HG03280 (cell line): Measurements from ENCODE around the gene CRYBA1.

ENCODE experiments used
- ATAC-seq: cut with Tn5 transposase; IDR thresholded peaks from one replicate; pipeline ENCODE4 v1.9.1; 2021; ENCODE audit warnings: mild to moderate bottlenecking, moderate library complexity; ENCODE audit not compliant: unreplicated experiment

The CRYBA1 gene

GRCh38 chr17:29278692-29279091, 32.0 kb downstream of the CRYBA1 start:
- no peak for ATAC-seq

GRCh38 chr17:29279397-29280070, 32.9 kb downstream of the CRYBA1 start:
- ATAC-seq, result no peak

- no peak for ATAC-seq
These were observed 36.8 kb downstream of the CRYBA1 start for GRCh38 chr17:29283496-29283895.

DNA sequence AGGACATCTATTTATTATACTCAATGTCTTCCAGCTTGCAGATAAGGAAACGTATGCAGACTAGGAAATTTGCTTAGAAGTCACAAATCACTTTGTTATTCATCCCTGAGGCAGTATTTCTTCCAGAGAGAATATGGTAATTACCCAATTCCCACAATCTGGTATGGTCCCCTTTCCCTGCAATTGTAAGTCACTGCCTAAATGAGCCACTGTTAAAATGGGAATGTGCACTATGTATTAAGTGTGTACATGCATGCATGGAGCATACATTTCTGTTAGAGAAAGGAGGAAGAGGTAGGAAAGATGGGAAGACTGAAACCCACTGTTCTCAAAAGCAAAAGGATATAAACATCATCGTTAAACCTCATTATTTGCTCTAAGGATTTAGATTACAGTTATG, 37.3 kb downstream of the CRYBA1 start:
- no peak for ATAC-seq

DNA sequence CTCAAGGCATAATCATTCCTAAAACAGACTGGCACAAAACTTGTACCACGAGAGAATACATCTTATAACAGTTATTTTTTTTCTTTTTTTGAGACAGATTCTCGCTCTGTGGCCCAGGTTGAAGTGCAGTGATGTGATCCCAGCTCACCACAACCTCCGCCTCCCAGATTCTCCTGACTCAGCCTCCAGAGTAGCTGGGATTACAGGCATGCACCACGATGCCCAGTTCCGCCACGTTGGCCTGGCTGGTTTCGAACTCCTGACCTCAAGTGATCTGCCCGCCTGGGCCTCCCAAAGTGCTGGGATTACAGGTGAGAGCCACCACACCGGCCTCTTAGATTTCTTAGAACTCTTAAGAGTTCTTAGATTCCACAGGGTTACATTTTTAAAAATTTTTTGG, 43.2 kb downstream of the CRYBA1 start:
- ATAC-seq, result no peak

DNA sequence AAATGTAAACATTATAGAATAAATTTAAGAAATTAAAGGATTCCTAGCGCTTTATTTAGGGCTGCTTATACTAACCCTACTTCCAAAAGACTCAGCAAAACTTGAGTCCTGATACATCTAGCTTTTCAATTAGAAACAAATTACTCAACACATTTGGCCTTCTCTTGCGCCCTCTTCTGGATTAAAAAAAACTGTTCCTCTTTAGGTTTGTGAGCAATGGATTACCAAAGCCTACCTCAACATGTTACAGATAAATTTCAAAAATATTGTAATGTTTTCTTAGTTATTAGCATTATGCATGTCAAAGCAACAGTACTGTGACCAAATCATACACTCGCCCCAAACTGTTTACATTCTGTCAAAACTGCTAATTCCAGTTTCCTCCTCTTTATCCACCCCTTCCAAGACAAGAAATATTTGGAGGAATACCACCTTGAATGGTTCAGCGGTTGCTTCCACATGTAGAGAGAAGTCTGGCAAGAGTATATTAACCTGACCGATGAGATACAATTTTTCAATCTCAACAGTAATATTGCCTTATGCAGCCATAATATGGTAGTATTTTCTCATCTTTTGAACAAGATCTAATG, 44.6 kb downstream of the CRYBA1 start:
- ATAC-seq, result no peak

DNA sequence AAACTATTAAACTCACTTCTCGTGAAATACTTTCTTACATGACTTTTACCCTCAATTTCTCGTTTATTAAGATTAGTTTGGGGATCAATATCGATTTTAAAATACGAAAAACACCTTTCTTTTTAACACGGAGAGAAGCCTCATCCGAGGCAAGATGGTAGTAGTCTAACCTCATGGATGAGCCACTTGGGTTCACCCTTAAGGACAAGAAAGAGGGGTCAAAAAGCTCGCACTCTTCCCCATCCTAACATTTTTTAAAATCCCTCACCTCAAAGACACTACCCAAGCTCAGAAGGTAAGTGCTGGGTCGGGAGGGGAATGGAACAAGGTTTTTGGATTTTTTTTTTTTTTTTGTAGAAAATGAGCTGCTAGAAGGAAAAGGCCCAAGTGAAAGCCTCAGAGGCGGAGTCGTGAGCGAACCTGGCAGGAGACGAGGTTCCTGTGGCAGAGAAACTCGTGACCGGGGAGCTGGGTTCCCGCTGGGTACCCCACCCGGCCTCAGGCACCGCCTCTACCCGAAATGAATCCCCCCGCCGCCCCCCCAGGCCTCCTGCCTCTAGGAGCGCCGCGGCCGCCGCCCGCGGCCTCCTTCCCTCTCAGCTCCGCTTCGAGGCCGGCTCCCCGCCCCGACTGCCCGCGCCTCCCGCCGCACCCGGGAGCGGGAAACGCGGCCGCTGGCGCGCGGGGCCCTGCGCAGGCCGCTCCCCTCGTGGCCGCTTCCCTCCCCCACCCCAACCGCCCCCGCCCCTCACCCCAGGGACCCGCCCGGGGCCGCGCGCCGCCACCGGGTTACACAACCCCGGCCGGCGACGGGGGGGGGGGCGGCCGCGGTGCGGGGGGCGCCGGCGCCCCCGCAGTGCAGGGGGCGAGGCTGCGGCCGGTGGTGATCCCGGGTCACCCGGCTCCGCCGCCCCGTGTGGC, 45.7 kb downstream of the CRYBA1 start:
- ATAC-seq, result no peak

DNA sequence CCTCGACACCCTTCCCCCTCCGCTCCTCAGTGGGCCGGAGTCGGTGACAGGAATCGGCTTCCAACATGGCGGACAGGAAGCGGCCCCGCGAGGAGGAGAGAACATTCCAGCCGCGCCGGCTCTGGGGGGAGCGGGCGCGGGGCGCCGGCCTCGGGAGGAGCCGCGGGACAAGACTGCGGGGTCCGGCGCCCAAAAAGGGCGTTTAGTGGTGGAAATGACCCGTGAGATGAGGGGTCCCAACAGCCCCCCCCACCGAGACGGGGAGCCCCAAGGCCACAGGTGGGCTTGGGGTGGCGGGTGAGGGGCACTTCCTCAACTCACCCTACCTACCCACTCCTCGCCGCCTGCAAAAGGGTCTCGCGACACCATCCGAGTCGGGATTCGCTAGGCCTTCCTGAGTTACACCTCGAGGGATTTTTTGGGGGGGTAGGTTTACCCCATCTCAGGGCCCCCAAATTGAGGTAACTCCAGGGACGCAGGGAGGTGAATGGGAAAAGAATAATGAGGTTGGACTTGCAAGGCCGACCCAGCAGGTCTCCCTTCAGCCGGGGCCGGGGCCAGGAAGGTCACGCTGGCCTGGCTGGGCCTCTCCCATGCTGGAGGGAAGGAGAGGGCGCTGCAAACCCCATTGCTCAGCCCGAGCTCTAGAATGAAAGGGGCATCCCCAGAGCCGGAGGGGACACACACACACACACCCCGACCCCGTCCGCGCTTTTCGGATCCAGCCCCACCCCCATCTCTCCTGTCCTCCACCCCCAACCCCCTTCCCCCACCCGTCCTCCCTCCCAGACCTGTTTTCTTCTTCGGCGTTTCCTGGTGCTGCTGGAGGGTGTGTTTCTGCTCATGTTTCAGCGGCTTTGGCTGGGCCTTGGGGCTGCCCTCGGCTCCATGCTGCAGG, 46.6 kb downstream of the CRYBA1 start:
- peak; percentile 14 for ATAC-seq

DNA sequence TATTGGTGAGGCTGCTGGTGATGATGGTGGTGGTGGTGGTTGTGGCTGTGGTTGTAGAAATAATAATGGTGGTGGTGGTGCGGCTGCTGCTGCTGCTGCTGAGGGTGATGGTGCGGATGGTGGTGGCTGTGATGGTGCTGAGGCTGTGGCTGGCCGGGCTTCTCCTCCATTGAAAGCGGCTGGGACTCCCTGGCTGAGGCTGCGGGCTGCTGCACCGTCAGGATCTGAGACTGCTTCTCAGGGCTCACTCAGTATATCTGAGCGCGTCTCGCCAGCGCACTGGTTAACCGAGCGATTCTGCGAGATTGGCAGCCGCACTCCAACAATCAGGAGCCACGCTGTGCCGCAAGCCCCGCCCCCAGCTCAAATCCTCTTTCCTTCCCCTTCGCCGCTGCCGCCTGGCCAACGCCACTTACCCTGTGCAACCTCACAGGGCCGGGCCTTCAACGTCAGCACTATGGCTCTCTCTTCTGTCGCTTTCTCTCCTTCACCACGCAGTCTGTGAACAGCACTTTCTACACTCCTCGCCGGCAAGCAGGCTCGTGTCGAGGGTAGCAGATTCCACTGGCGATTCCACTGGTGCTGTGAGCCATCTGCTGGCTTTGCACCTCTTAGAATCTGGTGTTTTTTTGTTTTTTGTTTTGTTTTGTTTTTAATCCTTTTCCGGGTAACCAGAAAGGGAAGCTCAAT, 47.4 kb downstream of the CRYBA1 start, which contains the start of gene NUFIP2:
NUFIP2 (minus strand) TSS at position 259 of the 690 bp plus-strand sequence; CDS start at position 170, 89 bp downstream.
- peak; percentile 82 for ATAC-seq

- no peak for ATAC-seq
These were observed 47.9 kb downstream of the CRYBA1 start for GRCh38 chr17:29294580-29294900.

DNA sequence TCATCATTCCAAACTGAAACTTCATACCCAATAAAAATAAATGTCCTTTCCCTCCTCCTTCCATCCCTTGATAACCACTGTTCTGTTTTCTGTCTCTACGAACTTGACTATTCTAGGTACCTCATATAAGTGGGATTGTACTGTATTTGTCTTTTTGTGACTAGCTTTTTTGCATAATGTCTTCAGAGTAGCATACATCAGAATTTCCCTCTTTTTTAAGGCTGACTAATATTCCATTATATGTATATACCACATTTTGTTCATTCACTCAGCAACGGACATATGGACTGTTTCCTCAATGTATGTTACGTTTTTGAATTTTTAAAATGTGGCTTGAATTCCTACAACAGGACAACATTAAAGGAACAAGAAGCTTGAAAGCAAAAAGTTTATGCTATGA, 48.8 kb downstream of the CRYBA1 start:
- no peak for ATAC-seq

DNA sequence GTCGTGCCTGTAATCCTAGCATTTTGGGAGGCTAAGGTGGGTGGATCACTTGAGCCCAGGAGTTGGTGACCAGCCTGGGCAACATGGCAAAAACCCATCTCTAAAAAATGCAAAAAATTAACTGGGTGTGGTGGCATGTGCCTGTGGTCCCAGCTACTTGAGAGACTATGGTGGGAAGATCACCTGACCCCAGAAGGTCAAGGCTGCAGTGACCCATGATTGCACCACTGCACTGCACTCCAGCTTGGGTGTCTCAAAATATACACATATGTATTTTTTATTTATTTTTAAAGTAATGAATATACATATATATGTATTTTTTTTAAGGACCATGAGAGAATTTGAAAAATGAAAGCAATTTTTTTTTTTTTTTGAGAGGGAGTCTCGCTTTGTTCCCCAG, 52.4 kb downstream of the CRYBA1 start:
- ATAC-seq, result no peak

DNA sequence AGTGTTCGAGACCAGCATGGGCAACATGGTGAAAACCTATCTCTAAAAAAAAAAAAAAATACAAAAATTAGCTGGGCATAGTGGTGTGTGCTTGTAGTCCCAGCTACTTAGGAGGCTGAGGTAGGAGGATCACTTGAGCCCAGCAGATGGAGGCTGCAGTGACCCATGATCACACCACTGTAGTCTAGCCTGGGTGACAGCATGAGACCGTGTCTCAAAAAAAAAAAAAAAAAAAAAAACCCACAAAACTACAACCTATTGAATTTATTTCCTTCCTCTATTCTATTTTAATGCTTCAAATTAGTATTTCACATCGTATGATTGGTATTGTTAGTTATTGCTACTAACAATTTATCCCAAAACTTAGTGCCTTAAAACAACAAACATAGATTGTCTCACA, 56.7 kb downstream of the CRYBA1 start:
- no peak for ATAC-seq
